HT-29 (cell line): ENCODE results near the gene TMED4. TPM values are rescaled to one million over a fixed set of nuclear protein-coding genes. Genes with fewer than 3 reads are reported as not detected.
A peak's percentile ranks its signal among the peaks of the same experiment; 100 is the strongest.

ENCODE experiments used
- DNase-seq: peaks from one replicate; pipeline ENCODE4 v3.0.0-alpha.2; 2015; ENCODE audit warnings: low spot score
- total RNA-seq: library from RNA; depleted of rRNA; stranded (reverse); fragments of >200 nt; shearing (Covaris generic); gene quantifications from 2 replicates; pipeline ENCODE4 v1.2.3, GENCODE V29; 2014; rRNA removed

Gene TMED4
- 119 and 134 TPM in 2 replicates for total RNA-seq

GRCh38 chr7:44581879-44582603, at the start of gene TMED4:
Gene TMED4 (minus strand): TSS chr7:44582231. CDS start chr7:44582206, 25 bp downstream.
- peak; percentile 100 for DNase-seq

- DNase-seq, result no peak
These were observed 49.6 kb upstream of the TMED4 start for GRCh38 chr7:44631458-44632115.

DNA sequence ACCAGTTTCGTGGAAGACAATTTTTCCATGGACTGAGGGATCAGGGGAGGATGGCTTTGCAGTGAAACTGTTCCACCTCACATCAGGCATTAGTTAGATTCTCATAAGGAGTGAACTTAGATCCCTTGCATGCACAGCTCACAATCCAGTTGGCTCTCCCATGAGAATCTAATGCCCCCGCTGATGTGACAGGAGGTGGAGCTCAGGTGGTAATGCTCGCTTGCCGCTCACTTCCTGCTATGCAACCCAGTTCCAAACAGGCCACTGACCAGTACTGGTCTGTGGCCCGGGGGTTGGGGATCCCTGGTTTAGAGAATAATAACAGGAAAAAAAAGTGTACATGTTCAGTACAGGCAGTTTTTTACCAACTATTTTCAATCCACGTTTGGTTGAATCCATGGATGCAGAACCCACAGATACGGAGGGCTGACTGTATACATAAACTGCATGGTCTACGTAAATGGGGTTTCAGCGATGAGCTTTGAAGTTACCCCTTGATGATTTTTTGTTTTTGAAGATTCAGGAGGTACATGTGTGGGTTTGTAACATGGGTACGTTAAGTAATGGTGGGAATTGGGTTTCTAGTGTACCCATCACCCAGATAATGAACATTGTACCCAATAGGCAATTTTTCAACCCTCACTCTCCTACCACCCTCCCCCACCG, 48.9 kb upstream of the TMED4 start:
- DNase-seq, result no peak

DNA sequence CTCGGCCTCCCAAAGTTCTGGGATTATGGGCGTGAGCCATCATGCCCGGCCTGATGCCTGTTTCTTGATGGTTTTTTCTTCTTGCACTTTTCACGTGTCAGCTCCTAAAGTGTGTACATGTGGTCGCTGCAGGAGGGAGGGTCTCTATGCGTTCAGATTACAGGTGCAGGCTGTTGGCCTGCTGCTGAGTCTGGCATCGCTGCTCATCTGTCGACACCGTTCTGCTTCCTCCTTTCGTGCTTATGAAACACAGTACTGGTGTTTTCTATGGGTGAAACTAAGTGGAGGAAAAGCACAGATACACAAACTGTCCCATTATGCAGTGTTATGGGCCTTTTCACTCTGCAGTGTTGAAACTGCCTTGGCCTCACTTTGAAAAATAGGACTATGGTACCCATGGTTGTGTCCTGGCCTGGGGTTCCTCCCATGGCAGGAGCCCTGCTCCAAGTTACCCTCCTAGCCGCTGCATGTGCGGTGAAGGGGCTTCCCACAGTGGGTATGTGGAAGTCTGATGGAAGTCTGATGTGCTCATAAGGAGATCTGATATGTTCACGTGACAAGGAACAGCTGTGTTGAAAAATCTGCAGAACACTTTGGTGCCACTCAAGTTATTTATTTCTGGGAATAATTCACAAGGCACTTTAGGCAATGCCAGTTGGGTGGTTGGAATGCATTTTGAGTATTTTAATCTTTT, 47.9 kb upstream of the TMED4 start:
- no peak for DNase-seq

DNA sequence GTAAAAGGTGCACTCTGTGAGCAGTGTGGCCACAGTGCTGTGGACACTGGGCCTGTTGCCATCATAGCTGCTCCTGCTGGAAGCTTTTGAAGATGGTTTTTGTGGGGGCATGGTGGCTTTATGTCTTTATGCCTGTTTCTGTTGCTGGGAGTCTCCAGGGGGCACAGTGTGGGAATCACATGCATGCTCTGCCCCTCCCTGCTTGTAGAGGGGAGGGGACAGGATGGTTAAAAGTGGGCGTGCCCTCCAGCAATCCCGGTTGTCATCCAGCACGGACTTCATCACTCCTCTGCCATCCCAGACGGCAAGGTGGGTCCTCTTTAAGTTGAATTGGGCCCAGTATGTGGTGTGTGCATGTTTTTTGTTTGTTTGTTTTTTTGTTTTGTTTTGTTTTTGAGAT, 44.6 kb upstream of the TMED4 start:
- no peak for DNase-seq

DNA sequence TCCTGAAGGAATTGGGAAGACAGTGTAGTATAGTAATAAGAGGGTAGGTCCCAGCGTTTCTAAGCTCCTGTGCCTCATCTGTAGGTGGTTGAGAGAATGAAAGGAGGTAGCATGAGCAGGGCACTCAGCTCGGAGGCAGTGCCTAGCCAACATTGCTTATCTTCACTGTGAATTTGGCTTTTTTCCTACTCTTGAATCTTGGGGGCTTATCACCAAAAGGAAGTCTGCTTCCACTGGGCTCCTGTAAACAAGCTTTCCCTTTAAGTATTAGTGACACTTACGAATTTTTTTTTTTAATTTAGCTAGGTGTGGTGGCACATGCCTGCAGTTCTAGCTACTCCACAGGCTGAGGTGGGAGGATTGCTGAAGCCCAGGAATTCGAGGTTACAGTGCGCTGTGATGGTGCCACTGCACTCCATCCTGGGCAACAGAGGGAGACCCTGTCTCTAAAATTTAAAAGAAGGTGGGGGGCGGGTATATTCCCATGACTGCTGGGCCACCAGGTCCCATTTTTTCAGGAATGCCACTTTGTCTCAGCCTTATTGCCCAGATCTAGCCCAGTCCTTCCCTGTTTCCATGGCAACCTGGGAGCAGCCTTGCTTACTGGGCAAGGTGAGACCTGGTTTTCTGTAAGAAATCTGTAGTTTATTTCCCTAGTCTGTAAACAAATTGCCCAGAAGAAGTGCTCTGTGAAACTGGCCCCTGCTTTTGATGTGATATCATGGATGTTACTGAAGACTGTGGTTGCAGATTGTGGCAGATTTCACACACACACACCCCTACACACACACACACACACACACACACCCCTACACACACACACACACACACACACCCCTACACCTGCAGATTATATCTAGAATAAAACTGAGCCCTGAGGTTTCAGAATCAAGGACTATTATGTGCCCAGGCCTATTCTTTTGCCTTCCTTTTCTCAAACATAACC, 43.8 kb upstream of the TMED4 start:
- DNase-seq, result no peak

- DNase-seq, result no peak
These were observed 42.3 kb upstream of the TMED4 start for GRCh38 chr7:44624318-44624717.

DNA sequence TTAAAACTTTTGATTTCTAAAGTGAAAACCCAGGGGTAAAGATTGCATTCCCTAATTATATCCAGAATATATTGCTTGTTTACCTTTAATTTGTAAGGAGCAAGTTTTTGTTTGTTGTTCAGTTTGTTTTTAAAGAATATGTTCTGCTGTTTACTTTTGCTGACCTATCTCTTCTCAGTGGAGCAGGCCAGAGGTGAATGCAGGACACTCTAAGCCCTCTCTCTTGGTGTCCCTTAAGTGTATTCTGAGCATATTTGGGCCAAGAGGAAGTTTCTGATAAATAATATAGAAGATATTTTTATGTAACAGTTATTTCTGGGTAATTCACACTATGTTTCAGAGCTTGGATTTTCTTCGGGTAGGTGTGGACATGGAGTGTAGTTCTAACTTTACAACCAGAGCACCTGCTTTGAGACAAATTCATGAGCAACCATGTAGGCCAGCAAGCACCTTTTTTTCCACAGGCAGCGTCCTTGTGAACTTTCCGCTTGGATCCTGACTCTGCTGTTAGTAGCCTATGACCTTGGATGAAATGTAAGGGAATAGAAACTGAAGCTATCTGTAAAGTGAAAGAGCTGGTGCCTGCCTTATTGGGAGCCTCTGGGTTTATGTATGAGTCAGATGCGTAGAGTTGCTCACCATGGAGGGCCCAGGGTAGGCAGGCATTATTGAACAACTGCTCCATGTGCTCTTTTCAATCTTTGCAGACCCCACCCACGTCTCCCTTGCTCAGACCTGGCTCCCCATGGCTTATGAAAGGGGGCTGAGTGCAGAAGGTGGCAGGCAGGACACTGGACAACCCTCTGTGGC, 40.5 kb upstream of the TMED4 start:
- no peak for DNase-seq

- no peak for DNase-seq
These were observed 39.7 kb upstream of the TMED4 start for GRCh38 chr7:44621750-44622103.

DNA sequence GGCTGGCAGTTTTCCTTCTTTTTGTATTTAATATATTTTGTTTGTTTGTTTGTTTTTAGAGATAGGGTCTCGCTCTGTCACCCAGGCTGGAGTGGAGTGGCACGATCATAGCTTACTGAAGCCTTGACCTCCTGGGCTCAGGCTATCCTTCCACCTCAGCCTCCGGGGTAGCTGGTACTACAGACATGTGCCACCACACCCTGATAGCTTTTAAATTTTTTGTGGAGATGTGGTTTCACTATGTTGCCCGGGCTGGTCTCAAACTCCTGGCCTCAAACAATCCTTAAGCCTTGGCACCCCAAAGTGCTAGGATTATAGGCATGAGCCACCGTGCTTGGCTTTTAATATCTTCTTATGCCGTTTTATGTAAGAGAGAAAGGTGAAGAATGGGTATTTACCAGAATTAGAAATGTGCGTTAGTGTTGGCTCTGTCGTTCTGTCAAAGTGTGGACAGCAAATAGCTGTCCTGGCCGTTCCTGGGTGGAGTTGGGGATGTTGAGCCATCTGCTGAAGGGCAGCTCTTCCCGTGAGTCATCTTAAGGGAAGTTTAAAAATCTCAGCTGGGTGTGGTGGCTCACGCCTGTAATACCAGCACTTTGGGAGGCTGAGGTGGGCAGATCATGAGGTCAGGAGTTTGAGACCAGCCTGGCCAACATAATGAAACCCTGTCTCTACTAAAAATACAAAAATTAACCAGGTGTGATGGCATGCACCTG, 39.2 kb upstream of the TMED4 start:
- no peak for DNase-seq

DNA sequence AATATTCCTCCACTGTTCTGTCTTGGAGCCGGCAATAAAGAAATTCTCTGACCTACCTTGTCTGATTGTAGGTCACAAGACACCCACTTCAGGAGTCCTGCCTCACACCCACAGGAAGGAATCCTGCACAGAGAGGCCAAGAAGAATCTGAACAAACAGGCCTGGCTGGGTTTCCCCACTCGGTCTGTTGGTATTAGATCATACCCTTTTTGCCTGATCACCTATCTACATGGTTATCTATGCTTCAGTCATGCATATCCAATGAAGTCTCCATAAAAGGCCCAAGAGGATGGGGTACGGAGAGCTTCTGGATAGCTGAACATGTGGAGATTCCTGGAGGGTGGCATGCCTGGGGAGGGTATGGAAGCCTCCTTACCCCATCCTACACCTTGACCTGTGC, 36.7 kb upstream of the TMED4 start:
- peak; percentile 78 for DNase-seq

DNA sequence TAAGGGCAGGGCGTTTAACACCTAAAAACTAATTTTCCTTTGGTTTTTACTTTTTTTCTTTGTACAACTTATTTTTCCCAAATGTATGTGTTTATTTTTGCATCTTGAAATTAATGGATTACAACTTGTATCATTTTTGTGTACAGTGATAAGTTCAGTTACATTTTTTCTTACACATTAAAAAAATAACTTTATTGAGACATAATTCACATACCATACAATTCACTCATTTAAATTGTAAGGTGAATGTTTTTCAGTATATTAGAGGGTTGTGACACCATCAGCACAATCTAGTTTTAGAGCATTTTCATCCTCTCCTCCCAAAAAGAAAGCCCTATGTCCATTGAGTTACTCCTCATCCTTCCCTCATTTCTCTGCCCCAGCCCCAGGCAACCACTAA, 36.0 kb upstream of the TMED4 start:
- no peak for DNase-seq

- no peak for DNase-seq
These were observed 35.3 kb upstream of the TMED4 start for GRCh38 chr7:44617225-44617890.

GRCh38 chr7:44616545-44616944, 34.5 kb upstream of the TMED4 start:
- DNase-seq, result no peak

DNA sequence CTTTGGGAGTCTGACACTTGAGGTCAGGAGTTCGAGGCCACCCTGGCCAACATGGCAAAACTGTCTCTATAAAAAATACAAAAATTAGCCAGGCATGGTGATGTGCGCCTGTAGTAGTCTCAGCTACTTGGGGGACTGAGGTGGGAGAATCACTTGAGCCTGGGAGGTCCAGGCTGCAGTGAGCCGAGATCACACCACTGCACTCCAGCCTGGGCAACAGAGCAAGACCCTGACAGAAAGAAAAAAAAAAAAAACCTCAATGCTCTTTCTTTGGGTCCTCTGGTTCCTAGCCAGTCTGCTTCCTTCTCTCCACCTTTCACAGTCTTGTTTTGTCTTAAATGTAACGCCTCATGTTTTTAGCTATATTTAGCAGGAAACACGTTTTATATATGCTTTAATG, 33.8 kb upstream of the TMED4 start:
- DNase-seq, result no peak

- no peak for DNase-seq
These were observed 33.1 kb upstream of the TMED4 start for GRCh38 chr7:44615149-44615611.

GRCh38 chr7:44609829-44610228, 27.8 kb upstream of the TMED4 start:
- no peak for DNase-seq

DNA sequence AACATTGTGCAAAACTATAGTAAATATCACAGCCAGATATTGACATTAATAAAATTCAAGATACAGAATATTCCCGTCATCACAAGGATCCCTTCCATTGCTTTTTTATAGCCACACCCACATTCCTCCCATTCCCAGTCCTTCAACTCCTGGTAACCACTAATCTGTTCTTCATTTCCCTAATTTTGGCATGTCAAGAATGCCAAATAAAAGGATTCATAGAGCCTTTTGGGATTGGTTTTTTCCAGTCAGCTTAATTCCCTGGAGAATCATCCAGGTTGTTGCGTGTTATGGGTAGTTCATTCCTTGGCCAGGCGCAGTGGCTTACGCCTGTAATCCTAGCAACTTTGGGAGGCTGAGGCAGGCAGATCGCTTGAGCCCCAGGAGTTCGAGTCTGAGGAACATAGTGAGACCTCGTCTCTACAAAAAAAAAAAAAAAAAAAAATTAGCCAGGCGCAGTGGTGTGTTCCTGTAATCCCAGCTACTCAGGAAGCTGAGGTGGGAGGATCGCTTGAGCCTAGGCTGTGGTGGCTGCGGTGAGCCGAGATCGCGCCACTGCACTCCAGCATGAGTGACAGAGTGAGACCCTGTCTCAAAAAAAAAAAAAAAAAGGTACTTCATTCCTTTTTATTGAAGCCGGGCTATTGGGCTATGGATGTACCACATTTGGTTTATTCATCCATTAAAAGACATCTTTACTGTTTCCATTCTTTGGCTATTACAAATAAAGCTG, 27.1 kb upstream of the TMED4 start:
- DNase-seq, result no peak
